GM23338 (cell line): ENCODE results near the gene TEX35. TPM values are rescaled to one million over a fixed set of nuclear protein-coding genes. Genes with fewer than 3 reads are reported as not detected.

ENCODE experiments used
- ATAC-seq: fragments of 200-7000 bp; cut with Tn5 transposase; 3 replicates; pipeline ENCODE4 v1.9.1; 2020
- DNase-seq: peaks from one replicate; pipeline ENCODE4 v3.0.0-alpha.2; 2015; ENCODE audit warnings: low spot score
- H2AFZ ChIP-seq: fragments of 200-600 bp; sonication (generic); 2 replicates; pipeline ENCODE4 v1.8.0; 2016; ENCODE audit warnings: antibody characterized with exemption, mild to moderate bottlenecking, moderate library complexity
- H3F3A ChIP-seq: fragments of 200-600 bp; sonication (generic); replicated peaks from 2 replicates; pipeline ENCODE4 v1.8.0; 2017; ENCODE audit warnings: antibody characterized with exemption, mixed run types, low read depth
- H3K27ac ChIP-seq: fragments of 200-600 bp; sonication (generic); 2 replicates; pipeline ENCODE4 v1.6.1; 2016; ENCODE audit warnings: low read depth
- H3K27me3 ChIP-seq: fragments of 200-600 bp; sonication (generic); 2 replicates; pipeline ENCODE4 v1.8.0; 2016; ENCODE audit warnings: mild to moderate bottlenecking, mixed run types, moderate library complexity; ENCODE audit not compliant: insufficient read depth
- H3K36me3 ChIP-seq: fragments of 200-600 bp; sonication (generic); 2 replicates; pipeline ENCODE4 v1.8.0; 2016; ENCODE audit warnings: mild to moderate bottlenecking; ENCODE audit not compliant: insufficient read depth
- H3K4me1 ChIP-seq: fragments of 200-600 bp; sonication (generic); 2 replicates; pipeline ENCODE4 v1.8.0; 2016; ENCODE audit warnings: mild to moderate bottlenecking, moderate library complexity; ENCODE audit not compliant: insufficient read depth
- H3K4me2 ChIP-seq: fragments of 200-600 bp; sonication (generic); 2 replicates; pipeline ENCODE4 v1.7.1; 2017; ENCODE audit warnings: mixed run types
- H3K4me3 ChIP-seq: fragments of 200-600 bp; sonication (generic); 2 replicates; pipeline ENCODE4 v1.6.1; 2016; ENCODE audit warnings: mixed run types
- H3K79me2 ChIP-seq: fragments of 200-600 bp; sonication (generic); replicated peaks from 2 replicates; pipeline ENCODE4 v1.8.0; 2017; ENCODE audit warnings: mild to moderate bottlenecking; ENCODE audit not compliant: insufficient read depth
- H3K9me2 ChIP-seq: fragments of 200-600 bp; sonication (generic); 2 replicates; pipeline ENCODE4 v1.8.0; 2017; ENCODE audit not compliant: insufficient read depth
- H4K20me1 ChIP-seq: fragments of 200-600 bp; sonication (generic); replicated peaks from 2 replicates; pipeline ENCODE4 v1.8.0; 2017; ENCODE audit warnings: mild to moderate bottlenecking; ENCODE audit not compliant: insufficient read depth
- H3K27ac Mint-ChIP-seq: 2 replicates; pipeline ENCODE4 v1.8.0; 2020; ENCODE audit warnings: inconsistent platforms, mild to moderate bottlenecking, moderate library complexity, mixed read lengths
- H3K27me3 Mint-ChIP-seq: 3 replicates; pipeline ENCODE4 v1.8.0; 2022; ENCODE audit warnings: low read depth, mild to moderate bottlenecking, moderate library complexity, mixed read lengths, inconsistent platforms; ENCODE audit not compliant: insufficient read depth, poor library complexity
- H3K36me3 Mint-ChIP-seq: 3 replicates; pipeline ENCODE4 v1.8.0; 2021; ENCODE audit warnings: low read depth, mild to moderate bottlenecking, inconsistent platforms, moderate library complexity, mixed read lengths
- H3K4me1 Mint-ChIP-seq: 3 replicates; pipeline ENCODE4 v1.8.0; 2020; ENCODE audit warnings: mild to moderate bottlenecking, inconsistent platforms, mixed read lengths
- H3K4me3 Mint-ChIP-seq: 3 replicates; pipeline ENCODE4 v1.8.0; 2021; ENCODE audit warnings: moderate library complexity, mild to moderate bottlenecking, inconsistent platforms, mixed read lengths
- H3K9me3 Mint-ChIP-seq: 3 replicates; pipeline ENCODE4 v1.8.0; 2020; ENCODE audit warnings: moderate library complexity, mild to moderate bottlenecking, inconsistent platforms, mixed read lengths
- CTCF ChIP-seq, 2 experiments: fragments of 200-600 bp in 1 of 2; sonication (generic) in 1 of 2; conservative IDR thresholded peaks; 2 replicates each; pipeline versions ENCODE4 v1.5.1 to v1.6.1; 2016 to 2017; ENCODE audit warnings: antibody characterized with exemption in 2 of 2, low read depth in 2 of 2, mild to moderate bottlenecking in 2 of 2, moderate library complexity in 1 of 2
- ETS1 ChIP-seq: IDR thresholded peaks from 2 replicates; pipeline ENCODE4 v1.6.1; 2016; ENCODE audit warnings: antibody characterized with exemption
- JUNB ChIP-seq: IDR thresholded peaks from one replicate; pipeline ENCODE4 v1.6.1; 2016; ENCODE audit warnings: antibody characterized with exemption; ENCODE audit not compliant: unreplicated experiment
- NANOG ChIP-seq: IDR thresholded peaks from 2 replicates; pipeline ENCODE4 v1.6.1; 2016; ENCODE audit warnings: antibody characterized with exemption, borderline replicate concordance
- POLR2AphosphoS5 ChIP-seq: IDR thresholded peaks from 2 replicates; pipeline ENCODE4 v1.6.1; 2016; ENCODE audit warnings: antibody characterized with exemption, low read depth
- REST ChIP-seq: IDR thresholded peaks from one replicate; pipeline ENCODE4 v1.6.1; 2018; ENCODE audit warnings: antibody characterized with exemption; ENCODE audit not compliant: unreplicated experiment
- STAT1 ChIP-seq: IDR thresholded peaks from one replicate; pipeline ENCODE4 v1.6.1; 2016; ENCODE audit warnings: antibody characterized with exemption; ENCODE audit not compliant: unreplicated experiment
- polyA plus RNA-seq: library from polyadenylated mRNA; unstranded; fragments of >200 nt; fragmentation: Nextera tagmentation; extraction: Ambion mirVana; gene quantifications from 2 replicates; pipeline ENCODE4 v1.2.1, GENCODE V29; 2016
- total RNA-seq: library from RNA; depleted of rRNA; stranded (reverse); fragments of >200 nt; shearing (Covaris generic); gene quantifications from 2 replicates; pipeline ENCODE4 v1.2.3, GENCODE V29; 2014

Gene TEX35
- total and polyA plus RNA-seq, 2 experiments from 2014 or later = not detected

- Histone ChIP-seq H3K4me1 (no peaks in the 10 kb centered on the region), H3K4me2 (no peak overlapping the region), H4K20me1 (no peaks in the 10 kb centered on the region), H3K27ac (no peak overlapping the region), H2AFZ (no peak overlapping the region), H3F3A (no peaks in the 10 kb centered on the region), H3K79me2 (no peaks in the 10 kb centered on the region), H3K27me3 (no peaks in the 10 kb centered on the region), H3K9me2 (no peaks in the 10 kb centered on the region), H3K36me3 (no peaks in the 10 kb centered on the region), H3K4me3 (no peak overlapping the region)
- TF ChIP-seq JUNB (no peak), REST (no peak), NANOG (no peak), POLR2AphosphoS5 (no peak), ETS1 (no peak), CTCF (conservative IDR thresholded peaks at IDR 0.05; ENCODE audit: low read depth in 2 of 2) (no peak), STAT1 (no peak)
- Mint-ChIP-seq H3K9me3 (no peaks in the 10 kb centered on the region), H3K4me1 (no peaks in the 10 kb centered on the region; the same call in 2 of the 3 replicates), H3K36me3 (no peaks in the 10 kb centered on the region), H3K27me3 (peaks cover 10% of the 10 kb centered on the region), H3K4me3 (no peak overlapping the region), H3K27ac (no peak overlapping the region)
- DNase-seq (no peak), ATAC-seq (no peak)
These were observed 20.4 kb downstream of the TEX35 start for GRCh38 chr1:178533121-178533946.
